ENCODE results near the gene ACTN2.

Gene ACTN2

DNA sequence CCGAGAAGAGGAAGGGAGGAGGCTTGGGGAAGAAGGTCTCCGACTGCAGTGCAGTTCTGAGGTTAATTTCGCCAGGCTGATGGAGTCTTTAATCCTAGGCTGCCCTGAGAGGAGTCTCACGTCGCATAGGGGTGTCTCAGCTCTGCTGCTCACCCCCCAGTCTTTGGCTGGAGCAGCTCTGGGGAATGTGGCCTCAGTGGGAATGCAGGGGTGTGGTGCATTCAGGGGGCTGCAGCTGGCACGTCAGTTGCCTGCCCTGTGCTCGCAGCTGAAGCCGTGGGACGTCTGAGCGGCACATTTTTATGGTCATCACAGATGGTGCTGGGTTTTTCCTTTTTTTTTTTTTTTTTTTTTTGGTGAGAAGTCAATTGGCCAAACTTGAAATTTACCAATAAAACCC is 38.2 kb downstream of the ACTN2 start:
- Histone ChIP-seq H3K36me3 (replicated peaks; ENCODE audit: insufficient read depth, low read length) (no peaks in the 10 kb centered on the region), H3K27me3 (replicated peaks; ENCODE audit: insufficient read depth, low read length) (no peaks in the 10 kb centered on the region), H3K9me2 (replicated peaks; ENCODE audit: insufficient read depth, low read length) (no peaks in the 10 kb centered on the region), H3K4me2 (ENCODE audit: low read depth, low read length) (no peak overlapping the region), H3K4me3 (ENCODE audit: low read length) (no peak overlapping the region), H3K27ac (ENCODE audit: low read length) (no peak overlapping the region), H4K20me1 (ENCODE audit: insufficient read depth, low read length) (no peaks in the 10 kb centered on the region), H3K79me2 (ENCODE audit: low read length) (no peaks in the 10 kb centered on the region), H3K9me3 (replicated peaks; ENCODE audit: insufficient read depth, low read length) (no peaks in the 10 kb centered on the region), H3F3A (ENCODE audit: insufficient read depth, low read length) (no peaks in the 10 kb centered on the region), H3K4me1 (ENCODE audit: low read length) (no peaks in the 10 kb centered on the region), H2AFZ (ENCODE audit: low read length) (no peak overlapping the region), H3K9ac (ENCODE audit: low read length) (no peak overlapping the region)
- no peak for DNase-seq
- TF ChIP-seq EZH2 (optimal IDR thresholded peaks at IDR 0.05; ENCODE audit: low read depth, low read length), result no peak
- TF ChIP-seq EZH2phosphoT487 (IDR thresholded peaks at IDR 0.05; ENCODE audit: low read length), result no peak
- TF ChIP-seq CTCF (IDR thresholded peaks at IDR 0.05; ENCODE audit: low read length), result no peak

DNA sequence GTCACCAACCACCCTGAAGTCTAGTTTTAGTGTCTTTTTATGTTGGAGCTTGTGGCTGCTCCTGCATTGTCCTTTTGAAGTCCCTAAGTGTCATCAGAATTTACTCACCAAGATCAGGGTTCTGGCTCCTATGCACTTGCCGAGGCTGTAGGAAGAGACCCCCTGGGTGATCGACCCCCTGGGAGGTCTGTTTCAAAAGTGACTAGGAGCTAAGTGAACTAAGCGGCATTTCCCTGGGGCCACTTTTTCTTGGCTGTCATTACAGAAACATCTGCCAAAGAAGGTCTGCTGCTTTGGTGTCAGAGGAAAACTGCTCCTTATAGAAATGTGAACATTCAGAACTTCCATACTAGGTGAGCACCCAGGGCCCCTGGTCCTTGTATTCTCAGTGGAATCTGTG is 39.4 kb downstream of the ACTN2 start:
- no peaks in the 10 kb centered on the region for H3F3A ChIP-seq (ENCODE audit: insufficient read depth, low read length)
- TF ChIP-seq EZH2 (optimal IDR thresholded peaks at IDR 0.05; ENCODE audit: low read depth, low read length), result no peak
- no peak for TF ChIP-seq CTCF (IDR thresholded peaks at IDR 0.05; ENCODE audit: low read length)
- no peak for TF ChIP-seq EZH2phosphoT487 (IDR thresholded peaks at IDR 0.05; ENCODE audit: low read length)
- no peak overlapping the region for H3K27ac ChIP-seq (ENCODE audit: low read length)

GRCh38 chr1:236727521-236727920 is 41.2 kb downstream of the ACTN2 start:
- no peak for DNase-seq
- no peak overlapping the region for H3K9ac ChIP-seq (ENCODE audit: low read length)
- no peak overlapping the region for H3K27ac ChIP-seq (ENCODE audit: low read length)
- H2AFZ ChIP-seq (ENCODE audit: low read length), result no peak overlapping the region
- H3K27me3 ChIP-seq (replicated peaks; ENCODE audit: insufficient read depth, low read length), result no peaks in the 10 kb centered on the region
- H4K20me1 ChIP-seq (ENCODE audit: insufficient read depth, low read length), result no peaks in the 10 kb centered on the region
- no peaks in the 10 kb centered on the region for H3K79me2 ChIP-seq (ENCODE audit: low read length)
- no peak overlapping the region for H3K4me2 ChIP-seq (ENCODE audit: low read depth, low read length)
- no peaks in the 10 kb centered on the region for H3K9me2 ChIP-seq (replicated peaks; ENCODE audit: insufficient read depth, low read length)
- TF ChIP-seq CTCF (IDR thresholded peaks at IDR 0.05; ENCODE audit: low read length) (no peak), EZH2phosphoT487 (IDR thresholded peaks at IDR 0.05; ENCODE audit: low read length) (no peak), EZH2 (optimal IDR thresholded peaks at IDR 0.05; ENCODE audit: low read depth, low read length) (no peak)
- H3K36me3 ChIP-seq (replicated peaks; ENCODE audit: insufficient read depth, low read length), result no peaks in the 10 kb centered on the region
- H3K4me1 ChIP-seq (ENCODE audit: low read length), result no peaks in the 10 kb centered on the region
- H3F3A ChIP-seq (ENCODE audit: insufficient read depth, low read length), result no peaks in the 10 kb centered on the region
- H3K9me3 ChIP-seq (replicated peaks; ENCODE audit: insufficient read depth, low read length), result no peaks in the 10 kb centered on the region
- H3K4me3 ChIP-seq (ENCODE audit: low read length), result no peak overlapping the region

More for the DNA sequence above, 39.4 kb downstream of the ACTN2 start:
- Histone ChIP-seq H3K9ac (ENCODE audit: low read length) (no peak overlapping the region), H3K36me3 (replicated peaks; ENCODE audit: insufficient read depth, low read length) (no peaks in the 10 kb centered on the region), H2AFZ (ENCODE audit: low read length) (no peak overlapping the region), H4K20me1 (ENCODE audit: insufficient read depth, low read length) (no peaks in the 10 kb centered on the region), H3K4me3 (ENCODE audit: low read length) (no peak overlapping the region), H3K27me3 (replicated peaks; ENCODE audit: insufficient read depth, low read length) (no peaks in the 10 kb centered on the region), H3K4me1 (ENCODE audit: low read length) (no peaks in the 10 kb centered on the region), H3K79me2 (ENCODE audit: low read length) (no peaks in the 10 kb centered on the region), H3K9me3 (replicated peaks; ENCODE audit: insufficient read depth, low read length) (no peaks in the 10 kb centered on the region), H3K9me2 (replicated peaks; ENCODE audit: insufficient read depth, low read length) (no peaks in the 10 kb centered on the region), H3K4me2 (ENCODE audit: low read depth, low read length) (no peak overlapping the region)
- DNase-seq, result no peak
